Right lobe of liver (tissue), 4 donors: Measurements from ENCODE around the gene GET3.

ENCODE experiments used
- POLR2A ChIP-seq: fragments of 450-650 bp; IDR thresholded peaks from one replicate; pipeline ENCODE4 v1.6.1; 2017; ENCODE audit warnings: antibody characterized with exemption, mild to moderate bottlenecking
- TF ChIP-seq, protein P1 (sequence below), 4 donors: fragments of 200-600 bp in 3 of 4; fragments of 450-650 bp in 1 of 4; IDR thresholded peaks; one replicate each; pipeline versions ENCODE4 v1.5.1 to v1.8.0; 2016 to 2022; ENCODE audit warnings: antibody characterized with exemption in 4 of 4, mild to moderate bottlenecking in 2 of 4
- donor health status: DM: no; HTN: no; CAD: no.
- donor health status: DM: no; HTN: no; CAD: no.
- donor health status: DM: no; HTN: yes; CAD: no.

DNA sequence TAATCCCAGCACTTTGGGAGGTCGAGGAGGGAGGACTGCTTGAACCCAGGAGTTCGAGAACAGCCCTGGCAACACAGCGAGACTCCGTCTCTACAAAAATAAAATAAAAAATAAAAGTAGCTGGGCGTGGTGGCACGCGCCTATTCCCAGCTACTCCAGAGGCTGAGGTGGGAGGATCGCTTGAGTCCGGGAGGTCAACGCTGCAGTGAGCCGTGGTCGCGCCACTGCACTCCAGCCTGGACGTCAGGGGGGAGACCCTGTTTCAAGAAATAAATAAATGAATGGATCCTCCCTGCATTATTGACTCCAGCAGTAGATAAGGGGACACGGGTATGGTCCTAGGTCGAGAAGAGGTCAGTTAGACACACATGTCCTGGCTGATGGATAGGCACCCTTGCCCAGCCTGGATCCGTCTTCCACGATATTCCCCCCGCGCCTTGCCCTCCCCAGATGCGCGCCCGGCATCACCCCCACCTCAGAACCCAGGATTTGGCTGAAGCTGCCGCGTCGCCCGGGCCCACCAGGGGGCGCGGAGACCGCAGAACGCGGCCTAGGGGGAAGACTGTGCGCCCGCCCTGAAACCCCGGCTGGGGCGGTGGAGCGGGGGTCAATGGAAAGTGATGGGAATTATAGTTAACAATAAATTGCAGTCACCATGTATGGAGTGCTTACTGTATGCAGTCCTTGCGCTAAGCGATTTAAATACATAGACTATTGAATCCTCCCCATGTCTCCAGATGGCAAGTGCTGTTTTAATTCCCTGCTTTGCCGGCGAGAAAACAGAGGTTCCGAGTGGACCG lies 40.1 kb downstream of the GET3 start:
- TF ChIP-seq, protein P1, sequence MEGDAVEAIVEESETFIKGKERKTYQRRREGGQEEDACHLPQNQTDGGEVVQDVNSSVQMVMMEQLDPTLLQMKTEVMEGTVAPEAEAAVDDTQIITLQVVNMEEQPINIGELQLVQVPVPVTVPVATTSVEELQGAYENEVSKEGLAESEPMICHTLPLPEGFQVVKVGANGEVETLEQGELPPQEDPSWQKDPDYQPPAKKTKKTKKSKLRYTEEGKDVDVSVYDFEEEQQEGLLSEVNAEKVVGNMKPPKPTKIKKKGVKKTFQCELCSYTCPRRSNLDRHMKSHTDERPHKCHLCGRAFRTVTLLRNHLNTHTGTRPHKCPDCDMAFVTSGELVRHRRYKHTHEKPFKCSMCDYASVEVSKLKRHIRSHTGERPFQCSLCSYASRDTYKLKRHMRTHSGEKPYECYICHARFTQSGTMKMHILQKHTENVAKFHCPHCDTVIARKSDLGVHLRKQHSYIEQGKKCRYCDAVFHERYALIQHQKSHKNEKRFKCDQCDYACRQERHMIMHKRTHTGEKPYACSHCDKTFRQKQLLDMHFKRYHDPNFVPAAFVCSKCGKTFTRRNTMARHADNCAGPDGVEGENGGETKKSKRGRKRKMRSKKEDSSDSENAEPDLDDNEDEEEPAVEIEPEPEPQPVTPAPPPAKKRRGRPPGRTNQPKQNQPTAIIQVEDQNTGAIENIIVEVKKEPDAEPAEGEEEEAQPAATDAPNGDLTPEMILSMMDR (IDR thresholded peaks at IDR 0.05) = peak; percentile 96 to 98 (median 96)
- no peak for TF ChIP-seq POLR2A
